ENCODE data around the gene NLRP13.

NLRP13 gene

GRCh38 chr19:55902080-55902751 is 29.9 kb downstream of the NLRP13 start:
- H3K4me3 ChIP-seq (ENCODE audit: low read length), result no peak overlapping the region
- TF ChIP-seq CTCF (IDR thresholded peaks at IDR 0.05; ENCODE audit: insufficient read depth, low read depth, low read length, missing control alignments), result no peak
- DNase-seq (ENCODE audit: low read depth), result no peak

- no peak for DNase-seq (ENCODE audit: low read depth)
- TF ChIP-seq CTCF (IDR thresholded peaks at IDR 0.05; ENCODE audit: insufficient read depth, low read depth, low read length, missing control alignments), result no peak
Measured at GRCh38 chr19:55901369-55902079, 30.6 kb downstream of the NLRP13 start.

GRCh38 chr19:55898911-55899310 is 33.2 kb downstream of the NLRP13 start:
- no peak for DNase-seq (ENCODE audit: low read depth)
- no peak for TF ChIP-seq CTCF (IDR thresholded peaks at IDR 0.05; ENCODE audit: insufficient read depth, low read depth, low read length, missing control alignments)
- no peak overlapping the region for H3K4me3 ChIP-seq (ENCODE audit: low read length)

More at GRCh38 chr19:55901369-55902079, 30.6 kb downstream of the NLRP13 start:
- no peak overlapping the region for H3K4me3 ChIP-seq (ENCODE audit: low read length)

- DNase-seq (ENCODE audit: low read depth), result no peak
- no peak for TF ChIP-seq CTCF (IDR thresholded peaks at IDR 0.05; ENCODE audit: insufficient read depth, low read depth, low read length, missing control alignments)
Measured at GRCh38 chr19:55882626-55883025, 49.5 kb downstream of the NLRP13 start.

GRCh38 chr19:55877211-55877610 is 54.9 kb downstream of the NLRP13 start:
- DNase-seq (ENCODE audit: low read depth), result no peak
- no peak for TF ChIP-seq CTCF (IDR thresholded peaks at IDR 0.05; ENCODE audit: insufficient read depth, low read depth, low read length, missing control alignments)
- no peak overlapping the region for H3K4me3 ChIP-seq (ENCODE audit: low read length)

More at GRCh38 chr19:55882626-55883025, 49.5 kb downstream of the NLRP13 start:
- no peak overlapping the region for H3K4me3 ChIP-seq (ENCODE audit: low read length)

- TF ChIP-seq CTCF (IDR thresholded peaks at IDR 0.05; ENCODE audit: insufficient read depth, low read depth, low read length, missing control alignments), result no peak
- no peak overlapping the region for H3K4me3 ChIP-seq (ENCODE audit: low read length)
- no peak for DNase-seq (ENCODE audit: low read depth)
Measured at GRCh38 chr19:55870736-55871135, 61.4 kb downstream of the NLRP13 start.

Measured in epithelial cell of esophagus (primary cell).